Smooth muscle cell (in vitro differentiated cells): ENCODE data around the gene LHX3. TPM values are rescaled to one million over a fixed set of nuclear protein-coding genes. Genes with fewer than 3 reads are reported as not detected.

Source experiments
- DNase-seq: peaks from one replicate; lab custom pipeline; 2025; ENCODE audit not compliant: unreplicated experiment; lab: John Stamatoyannopoulos, UW
- H2AFZ ChIP-seq: fragments of 200-600 bp; sonication (generic); 2 replicates; pipeline ENCODE4 v1.6.0; 2016; ENCODE audit warnings: antibody characterized with exemption, low read depth, mild to moderate bottlenecking
- H3F3A ChIP-seq: fragments of 200-600 bp; sonication (generic); 2 replicates; pipeline ENCODE4 v1.6.0; 2017; ENCODE audit warnings: antibody characterized with exemption, low read depth
- H3K27ac ChIP-seq: fragments of 200-600 bp; sonication (generic); 2 replicates; pipeline ENCODE4 v1.5.1; 2016; ENCODE audit warnings: low read depth, mild to moderate bottlenecking
- H3K27me3 ChIP-seq: fragments of 200-600 bp; sonication (generic); 2 replicates; pipeline ENCODE4 v1.6.1; 2016; ENCODE audit warnings: low read depth, mild to moderate bottlenecking
- H3K36me3 ChIP-seq: fragments of 200-600 bp; sonication (generic); 2 replicates; pipeline ENCODE4 v1.5.1; 2016; ENCODE audit warnings: low read depth
- H3K4me1 ChIP-seq: fragments of 200-600 bp; sonication (generic); 2 replicates; pipeline ENCODE4 v1.5.1; 2016; ENCODE audit warnings: low read depth
- H3K4me2 ChIP-seq: fragments of 200-600 bp; sonication (generic); 2 replicates; pipeline ENCODE4 v1.6.0; 2016; ENCODE audit warnings: mild to moderate bottlenecking
- H3K4me3 ChIP-seq: fragments of 200-600 bp; sonication (generic); 2 replicates; pipeline ENCODE4 v1.5.1; 2016; ENCODE audit warnings: mild to moderate bottlenecking
- H3K79me2 ChIP-seq: fragments of 200-600 bp; sonication (generic); 2 replicates; pipeline ENCODE4 v1.6.0; 2016; ENCODE audit warnings: low read depth, mild to moderate bottlenecking
- H3K9ac ChIP-seq: fragments of 200-600 bp; sonication (generic); 2 replicates; pipeline ENCODE4 v1.6.0; 2016; ENCODE audit warnings: low read depth
- H3K9me3 ChIP-seq: fragments of 200-600 bp; sonication (generic); replicated peaks from 2 replicates; pipeline ENCODE4 v1.5.1; 2016; ENCODE audit warnings: low read depth
- H4K20me1 ChIP-seq: fragments of 200-600 bp; sonication (generic); 2 replicates; pipeline ENCODE4 v1.6.0; 2016; ENCODE audit warnings: low read depth
- WGBS: methylation state at CpG from one replicate; pipeline ENCODE4 v1.1.7; 2016; ENCODE audit warnings: low lambda C conversion rate; 5-methylcytosine and 5-hydroxymethylcytosine counted together
- polyA plus RNA-seq: library from polyadenylated mRNA; unstranded; fragments of >200 nt; fragmentation: Nextera tagmentation; extraction: Ambion mirVana; gene quantifications from 2 replicates; pipeline ENCODE4 v1.2.1, GENCODE V29; 2016
- total RNA-seq: library from RNA; depleted of rRNA; stranded (reverse); fragments of >200 nt; gene quantifications from 2 replicates; pipeline ENCODE4 v1.2.3, GENCODE V29; 2014
- TF ChIP-seq, protein P1 (sequence below): fragments of 200-600 bp; sonication (generic); IDR thresholded peaks from 2 replicates; pipeline ENCODE4 v1.5.1; 2017; ENCODE audit warnings: borderline replicate concordance, mild to moderate bottlenecking, antibody characterized with exemption; ENCODE audit not compliant: insufficient read depth, poor library complexity, severe bottlenecking

The LHX3 gene
- total and polyA plus RNA-seq, 2 experiments from 2014 or later, result not detected

GRCh38 chr9:136186386-136186785 lies 18.5 kb downstream of the LHX3 start:
- no peaks in the 10 kb centered on the region for H3K9me3 ChIP-seq
- peaks cover 21% of the 10 kb centered on the region for H3K27me3 ChIP-seq
- no peaks in the 10 kb centered on the region for H3K79me2 ChIP-seq
- H3K4me1 ChIP-seq, result no peaks in the 10 kb centered on the region
- H2AFZ ChIP-seq, result no peak overlapping the region
- H3F3A ChIP-seq, result no peaks in the 10 kb centered on the region
- 85% methylated on average over 14 of the region's 14 CpGs for WGBS
- no peak overlapping the region for H3K4me2 ChIP-seq
- TF ChIP-seq, protein P1, sequence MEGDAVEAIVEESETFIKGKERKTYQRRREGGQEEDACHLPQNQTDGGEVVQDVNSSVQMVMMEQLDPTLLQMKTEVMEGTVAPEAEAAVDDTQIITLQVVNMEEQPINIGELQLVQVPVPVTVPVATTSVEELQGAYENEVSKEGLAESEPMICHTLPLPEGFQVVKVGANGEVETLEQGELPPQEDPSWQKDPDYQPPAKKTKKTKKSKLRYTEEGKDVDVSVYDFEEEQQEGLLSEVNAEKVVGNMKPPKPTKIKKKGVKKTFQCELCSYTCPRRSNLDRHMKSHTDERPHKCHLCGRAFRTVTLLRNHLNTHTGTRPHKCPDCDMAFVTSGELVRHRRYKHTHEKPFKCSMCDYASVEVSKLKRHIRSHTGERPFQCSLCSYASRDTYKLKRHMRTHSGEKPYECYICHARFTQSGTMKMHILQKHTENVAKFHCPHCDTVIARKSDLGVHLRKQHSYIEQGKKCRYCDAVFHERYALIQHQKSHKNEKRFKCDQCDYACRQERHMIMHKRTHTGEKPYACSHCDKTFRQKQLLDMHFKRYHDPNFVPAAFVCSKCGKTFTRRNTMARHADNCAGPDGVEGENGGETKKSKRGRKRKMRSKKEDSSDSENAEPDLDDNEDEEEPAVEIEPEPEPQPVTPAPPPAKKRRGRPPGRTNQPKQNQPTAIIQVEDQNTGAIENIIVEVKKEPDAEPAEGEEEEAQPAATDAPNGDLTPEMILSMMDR, result no peak
- no peak overlapping the region for H3K27ac ChIP-seq
- H3K4me3 ChIP-seq, result no peak overlapping the region
- H3K36me3 ChIP-seq, result no peaks in the 10 kb centered on the region
- no peak overlapping the region for H3K9ac ChIP-seq
- DNase-seq, result no peak
- no peaks in the 10 kb centered on the region for H4K20me1 ChIP-seq

DNA sequence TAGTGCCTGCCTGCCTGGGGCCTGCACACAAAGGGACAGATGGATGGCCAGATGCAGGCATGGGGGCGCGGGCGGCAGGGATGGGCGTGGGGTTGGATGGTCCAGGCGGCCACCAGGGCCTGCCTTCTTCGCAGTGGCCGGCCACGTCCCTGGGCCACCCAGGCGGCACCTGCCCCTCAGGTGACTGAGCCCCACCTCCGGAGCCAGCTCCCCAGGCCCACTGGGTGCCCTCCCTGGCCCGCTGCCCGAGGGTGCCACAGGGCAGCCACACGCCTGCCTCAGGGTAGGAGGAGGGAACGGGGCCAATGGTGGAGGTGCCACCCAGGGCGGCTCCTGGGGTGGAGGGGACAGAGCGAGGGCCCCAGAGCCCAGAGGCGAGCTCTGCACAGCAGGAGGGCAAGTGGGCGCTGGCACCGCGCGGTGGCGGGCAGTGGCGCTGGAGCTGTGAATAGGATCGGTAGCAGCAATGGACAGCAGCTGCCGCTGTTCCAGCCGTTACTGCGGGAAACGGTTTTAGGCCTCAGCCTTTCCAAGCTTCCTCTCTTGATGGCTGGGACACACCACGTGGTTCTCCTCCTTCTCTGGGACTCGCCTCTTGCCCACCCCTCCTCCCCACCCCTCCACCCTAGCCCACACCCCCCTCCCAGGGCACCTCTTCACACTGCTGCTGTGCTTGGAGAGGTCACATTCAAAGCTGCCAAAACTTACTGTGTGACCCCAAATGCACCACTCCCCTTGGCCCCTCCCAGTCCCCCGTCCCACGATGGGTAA lies 19.1 kb downstream of the LHX3 start:
- Histone ChIP-seq H4K20me1 (no peaks in the 10 kb centered on the region), H3K27me3 (peaks cover 15% of the 10 kb centered on the region), H3K4me2 (no peak overlapping the region), H3K9me3 (no peaks in the 10 kb centered on the region), H3K9ac (no peak overlapping the region), H3K36me3 (no peaks in the 10 kb centered on the region), H3K4me3 (no peak overlapping the region), H3K79me2 (no peaks in the 10 kb centered on the region), H2AFZ (no peak overlapping the region), H3K4me1 (no peaks in the 10 kb centered on the region), H3F3A (no peaks in the 10 kb centered on the region), H3K27ac (no peak overlapping the region)
- TF ChIP-seq, protein P1, result no peak
- WGBS, result 89% methylated on average over 30 of the region's 32 CpGs
- no peak for DNase-seq

GRCh38 chr9:136185066-136185465 lies 19.9 kb downstream of the LHX3 start:
- Histone ChIP-seq H3K4me3 (no peak overlapping the region), H3K79me2 (no peaks in the 10 kb centered on the region), H3K27me3 (peaks cover 9% of the 10 kb centered on the region), H3K9ac (no peak overlapping the region), H3K36me3 (no peaks in the 10 kb centered on the region), H3K4me1 (no peaks in the 10 kb centered on the region), H3F3A (no peaks in the 10 kb centered on the region), H4K20me1 (no peaks in the 10 kb centered on the region), H3K9me3 (no peaks in the 10 kb centered on the region), H3K4me2 (no peak overlapping the region), H3K27ac (no peak overlapping the region), H2AFZ (no peak overlapping the region)
- TF ChIP-seq, protein P1, result no peak
- no peak for DNase-seq
- WGBS, result 90% methylated on average over 18 of the region's 19 CpGs

DNA sequence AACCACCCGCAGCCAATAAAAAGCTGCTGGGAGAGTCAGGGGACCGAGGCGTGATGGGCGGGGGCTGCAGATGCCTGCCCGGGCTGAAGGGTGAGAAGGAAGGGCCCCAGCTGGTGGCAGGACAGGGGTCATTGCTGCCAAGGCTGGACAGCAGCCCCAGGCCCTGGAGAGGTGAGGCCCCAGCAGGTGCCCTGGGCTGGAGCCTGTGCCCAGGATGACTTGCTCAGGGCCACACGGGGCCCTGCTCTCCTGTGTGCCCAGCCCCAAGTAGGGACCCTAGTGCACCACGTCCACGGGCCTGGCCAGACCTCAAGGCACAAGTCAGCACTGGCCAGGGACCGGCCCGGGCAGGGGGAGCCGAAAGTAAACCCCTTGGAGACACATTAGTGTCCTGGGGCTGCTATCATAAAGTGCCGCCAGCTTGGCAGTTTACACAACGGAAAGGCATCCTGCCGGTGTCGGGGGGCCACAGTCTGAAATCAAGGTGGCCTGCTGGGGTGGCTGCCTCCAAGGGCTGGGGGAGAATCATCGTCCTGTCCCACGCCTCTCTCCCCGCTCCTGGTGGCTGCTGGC lies 22.0 kb downstream of the LHX3 start:
- Histone ChIP-seq H3K4me2 (no peak overlapping the region), H2AFZ (no peak overlapping the region), H3K4me1 (peaks cover 9% of the 10 kb centered on the region), H4K20me1 (no peaks in the 10 kb centered on the region), H3K79me2 (no peaks in the 10 kb centered on the region), H3K36me3 (no peaks in the 10 kb centered on the region), H3K9me3 (no peaks in the 10 kb centered on the region), H3K27me3 (no peaks in the 10 kb centered on the region), H3F3A (no peaks in the 10 kb centered on the region), H3K4me3 (no peak overlapping the region), H3K9ac (no peak overlapping the region), H3K27ac (no peak overlapping the region)
- TF ChIP-seq, protein P1, result no peak
- DNase-seq, result no peak
- WGBS, result 94% methylated on average over 18 of the region's 18 CpGs
